SW 1271 (cell line): ENCODE data around the gene ST3GAL3.

Source experiments
- DNase-seq, 2 experiments: peaks; one replicate each; lab custom pipeline; 2025; lab: John Stamatoyannopoulos, UW

The ST3GAL3 gene

GRCh38 chr1:43786201-43786958 is 79.0 kb downstream of the ST3GAL3 start:
- DNase-seq, result no peak

GRCh38 chr1:43786960-43787359 is 79.6 kb downstream of the ST3GAL3 start:
- DNase-seq, result no peak

- no peak for DNase-seq
Measured at GRCh38 chr1:43789604-43790550, 82.5 kb downstream of the ST3GAL3 start.

GRCh38 chr1:43791243-43791642 is 83.9 kb downstream of the ST3GAL3 start:
- DNase-seq, result no peak

GRCh38 chr1:43796111-43796581 is 88.8 kb downstream of the ST3GAL3 start:
- no peak for DNase-seq

GRCh38 chr1:43797891-43798290 is 90.6 kb downstream of the ST3GAL3 start:
- no peak for DNase-seq

GRCh38 chr1:43799656-43800635 is 92.6 kb downstream of the ST3GAL3 start:
- DNase-seq, result no peak

GRCh38 chr1:43800771-43801170 is 93.4 kb downstream of the ST3GAL3 start:
- DNase-seq, result no peak

- DNase-seq, result no peak
Measured at GRCh38 chr1:43801203-43801602, 93.9 kb downstream of the ST3GAL3 start.

- DNase-seq, result no peak
Measured at GRCh38 chr1:43802356-43802980, 95.1 kb downstream of the ST3GAL3 start.

GRCh38 chr1:43803105-43803504 is 95.8 kb downstream of the ST3GAL3 start:
- DNase-seq, result no peak

GRCh38 chr1:43803646-43804045 is 96.3 kb downstream of the ST3GAL3 start:
- no peak for DNase-seq

- DNase-seq, result no peak
Measured at GRCh38 chr1:43804569-43804968, 97.2 kb downstream of the ST3GAL3 start.

- DNase-seq, result no peak
Measured at GRCh38 chr1:43805340-43805739, 98.0 kb downstream of the ST3GAL3 start.

GRCh38 chr1:43806183-43806582 is 98.8 kb downstream of the ST3GAL3 start:
- no peak for DNase-seq

- no peak for DNase-seq
Measured at GRCh38 chr1:43809097-43809673, 101.8 kb downstream of the ST3GAL3 start.

- no peak for DNase-seq
Measured at GRCh38 chr1:43812579-43812978, 105.2 kb downstream of the ST3GAL3 start.

- no peak for DNase-seq
Measured at GRCh38 chr1:43814401-43814800, 107.1 kb downstream of the ST3GAL3 start.

GRCh38 chr1:43817304-43817939 is 110.1 kb downstream of the ST3GAL3 start:
- DNase-seq, result no peak

- DNase-seq, result no peak
Measured at GRCh38 chr1:43818691-43819090, 111.4 kb downstream of the ST3GAL3 start.
